Measurements from ENCODE around the gene POLR2L.

POLR2L gene

DNA sequence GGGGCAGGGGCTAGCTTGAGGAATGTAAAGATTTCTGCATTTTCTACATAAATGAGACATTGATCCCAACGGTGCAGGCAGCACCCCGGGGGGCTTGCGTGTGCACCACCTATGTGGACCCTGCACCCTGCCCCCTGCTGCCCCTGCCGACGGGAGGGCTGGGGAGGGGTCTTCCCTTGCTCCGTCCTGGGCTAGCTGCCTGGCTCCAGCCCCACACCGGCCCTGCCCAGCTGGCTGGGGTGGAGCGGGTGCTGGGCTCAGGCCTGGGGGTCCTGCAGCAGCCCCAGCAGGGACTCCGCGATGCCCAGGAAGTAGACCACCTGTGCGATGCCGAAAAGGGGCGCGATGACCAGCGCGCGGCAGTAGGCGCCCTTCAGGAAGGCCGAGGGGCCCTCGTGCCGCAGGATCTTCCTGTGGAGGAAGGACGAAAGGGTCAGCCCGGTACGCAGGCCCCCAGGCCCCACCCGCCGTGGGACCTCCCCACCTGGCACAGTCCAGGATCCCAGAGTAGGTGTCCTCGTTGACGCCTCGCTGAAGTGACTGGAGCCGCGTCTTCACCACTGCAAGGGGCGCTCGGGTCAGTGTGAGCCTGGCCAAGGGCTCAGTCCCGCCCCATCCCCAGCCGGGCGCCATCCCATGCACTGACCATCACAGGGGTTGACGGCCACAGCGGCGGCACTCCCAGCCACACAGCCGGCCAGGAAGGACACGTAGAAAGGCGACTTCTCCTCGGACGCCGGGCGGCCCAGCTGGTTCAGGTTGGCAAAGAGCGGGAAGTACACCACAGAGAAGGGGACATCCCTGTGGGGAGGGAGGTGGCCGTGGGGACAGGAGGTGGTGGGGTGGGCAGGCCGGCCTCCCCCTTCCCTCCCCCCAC is 50.4 kb downstream of the POLR2L start:
- H3K4me1 ChIP-seq (ENCODE audit: insufficient read depth, poor library complexity, severe bottlenecking): peaks cover 2% of the 10 kb centered on the region
- ATAC-seq (ENCODE audit: low read depth) (no peak), DNase-seq (ENCODE audit: low spot score) (no peak)
- peaks cover 9% of the 10 kb centered on the region for H3K27me3 ChIP-seq (ENCODE audit: insufficient read depth, poor library complexity, severe bottlenecking)
- no peak overlapping the region for H3K27ac ChIP-seq (ENCODE audit: poor library complexity, severe bottlenecking)
- H3K4me3 ChIP-seq (ENCODE audit: severe bottlenecking): no peak overlapping the region
- TF ChIP-seq, protein P1, sequence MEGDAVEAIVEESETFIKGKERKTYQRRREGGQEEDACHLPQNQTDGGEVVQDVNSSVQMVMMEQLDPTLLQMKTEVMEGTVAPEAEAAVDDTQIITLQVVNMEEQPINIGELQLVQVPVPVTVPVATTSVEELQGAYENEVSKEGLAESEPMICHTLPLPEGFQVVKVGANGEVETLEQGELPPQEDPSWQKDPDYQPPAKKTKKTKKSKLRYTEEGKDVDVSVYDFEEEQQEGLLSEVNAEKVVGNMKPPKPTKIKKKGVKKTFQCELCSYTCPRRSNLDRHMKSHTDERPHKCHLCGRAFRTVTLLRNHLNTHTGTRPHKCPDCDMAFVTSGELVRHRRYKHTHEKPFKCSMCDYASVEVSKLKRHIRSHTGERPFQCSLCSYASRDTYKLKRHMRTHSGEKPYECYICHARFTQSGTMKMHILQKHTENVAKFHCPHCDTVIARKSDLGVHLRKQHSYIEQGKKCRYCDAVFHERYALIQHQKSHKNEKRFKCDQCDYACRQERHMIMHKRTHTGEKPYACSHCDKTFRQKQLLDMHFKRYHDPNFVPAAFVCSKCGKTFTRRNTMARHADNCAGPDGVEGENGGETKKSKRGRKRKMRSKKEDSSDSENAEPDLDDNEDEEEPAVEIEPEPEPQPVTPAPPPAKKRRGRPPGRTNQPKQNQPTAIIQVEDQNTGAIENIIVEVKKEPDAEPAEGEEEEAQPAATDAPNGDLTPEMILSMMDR (IDR thresholded peaks at IDR 0.05; ENCODE audit: poor library complexity, severe bottlenecking): no peak
- peaks cover 7% of the 10 kb centered on the region; the same call in 1 of the 2 replicates for H3K36me3 ChIP-seq (ENCODE audit: low read depth)
- H3K9me3 ChIP-seq (ENCODE audit: severe bottlenecking): no peaks in the 10 kb centered on the region

DNA sequence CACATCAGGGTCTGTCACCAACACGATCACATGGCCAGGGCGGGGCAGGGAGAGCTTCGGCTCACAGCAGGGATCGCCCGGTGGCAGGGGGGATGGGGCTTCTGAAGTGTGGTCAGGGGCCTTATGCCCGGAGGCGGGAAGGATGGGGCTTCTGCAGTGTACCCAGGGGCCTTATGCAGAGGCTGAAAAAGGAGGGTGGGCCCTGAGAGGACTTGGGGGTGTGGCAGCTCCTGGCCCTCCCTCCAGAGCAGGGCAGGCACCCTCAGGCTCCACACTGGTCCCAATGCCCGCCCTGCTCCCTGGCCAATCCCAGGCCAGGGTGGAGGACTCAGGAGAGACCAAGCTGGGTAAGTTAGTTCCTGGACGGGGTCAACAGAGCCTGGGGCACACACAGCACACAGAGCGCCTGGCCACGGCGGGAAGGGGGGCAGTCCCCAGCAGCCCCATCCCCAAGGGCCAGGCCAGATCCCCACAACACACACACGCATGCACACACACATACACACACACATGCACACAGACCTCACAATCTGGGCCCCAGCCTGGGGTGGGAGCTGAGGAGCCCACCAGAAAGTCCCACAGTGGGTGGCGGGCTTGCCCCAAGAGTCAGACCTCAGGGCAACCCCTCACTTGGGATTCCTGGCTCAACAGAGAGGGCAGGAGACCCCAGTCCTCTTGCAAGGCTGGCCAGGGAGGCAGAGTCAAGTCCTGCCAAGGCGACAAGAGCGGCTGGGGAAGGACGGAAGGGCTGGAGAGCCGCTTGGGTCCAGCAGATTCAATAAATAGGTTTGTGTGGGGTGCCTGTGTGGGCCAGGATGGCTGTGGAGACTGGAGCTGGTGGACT is 51.4 kb downstream of the POLR2L start:
- ATAC-seq (ENCODE audit: low read depth) (peak; percentile 52), DNase-seq (ENCODE audit: low spot score) (no peak)
- Histone ChIP-seq H3K36me3 (ENCODE audit: low read depth) (peaks cover 7% of the 10 kb centered on the region; the same call in 1 of the 2 replicates), H3K27ac (ENCODE audit: poor library complexity, severe bottlenecking) (no peak overlapping the region), H3K4me1 (ENCODE audit: insufficient read depth, poor library complexity, severe bottlenecking) (no peaks in the 10 kb centered on the region), H3K4me3 (ENCODE audit: severe bottlenecking) (no peak overlapping the region), H3K9me3 (ENCODE audit: severe bottlenecking) (no peaks in the 10 kb centered on the region), H3K27me3 (ENCODE audit: insufficient read depth, poor library complexity, severe bottlenecking) (peaks cover 9% of the 10 kb centered on the region)
- TF ChIP-seq, protein P1 (IDR thresholded peaks at IDR 0.05; ENCODE audit: poor library complexity, severe bottlenecking): no peak

DNA sequence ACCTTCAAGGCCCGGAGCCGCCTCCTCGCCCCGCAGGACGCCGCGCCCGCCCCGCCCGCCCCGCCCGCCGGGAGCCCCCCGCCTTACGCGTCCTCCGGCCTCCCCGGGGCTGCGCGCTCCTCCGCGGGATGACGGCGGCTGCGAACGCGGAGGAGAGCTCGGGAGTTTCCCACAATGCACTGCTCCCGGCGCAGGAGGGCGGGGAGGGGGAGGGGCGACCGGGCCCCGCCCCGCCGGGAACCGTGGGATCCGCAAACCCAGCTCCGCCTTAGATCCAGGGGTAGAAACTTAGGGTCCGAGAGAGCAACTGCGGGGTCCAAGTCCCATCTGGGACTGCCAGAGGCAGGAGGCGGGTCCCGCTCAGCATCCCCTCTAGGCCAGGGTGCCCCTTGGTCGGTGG is 52.4 kb downstream of the POLR2L start, which contains the start of gene CEND1:
Gene CEND1 (minus strand): TSS at position 148 of the 400 bp plus-strand sequence. CDS start 1,514 bp downstream, outside the sequence.
- TF ChIP-seq, protein P1 (IDR thresholded peaks at IDR 0.05; ENCODE audit: poor library complexity, severe bottlenecking): no peak
- Histone ChIP-seq H3K27me3 (ENCODE audit: insufficient read depth, poor library complexity, severe bottlenecking) (peaks cover 9% of the 10 kb centered on the region), H3K4me3 (ENCODE audit: severe bottlenecking) (no peak within 1 kb of the TSS), H3K4me1 (ENCODE audit: insufficient read depth, poor library complexity, severe bottlenecking) (no peaks in the 10 kb centered on the region), H3K9me3 (ENCODE audit: severe bottlenecking) (no peaks in the 10 kb centered on the region), H3K36me3 (ENCODE audit: low read depth) (peaks cover 7% of the 10 kb centered on the region; the same call in 1 of the 2 replicates), H3K27ac (ENCODE audit: poor library complexity, severe bottlenecking) (no peak within 1 kb of the TSS)
- DNase-seq (ENCODE audit: low spot score): no peak
- ATAC-seq (ENCODE audit: low read depth): no peak
